Fibroblast of lung (primary cell): ENCODE results near the gene C22orf23. TPM values are rescaled to one million over a fixed set of nuclear protein-coding genes. Genes with fewer than 3 reads are reported as not detected.
"Not testable (repeated sequence)": the region's sequence is repeated elsewhere in the genome, so short reads cannot be mapped to it uniquely, and the experiment has no call there.

Source experiments
- DNase-seq, 2 donors: peaks; one replicate each; pipeline versions ENCODE4 v3.0.0 to v3.0.0-alpha.2; 2010; ENCODE audit warnings: low read depth in 2 of 2
- H2AFZ ChIP-seq: 2 replicates; pipeline ENCODE4 v1.5.1; 2012; ENCODE audit warnings: low read length, control low read depth, inconsistent platforms
- H3K27ac ChIP-seq: 2 replicates; pipeline ENCODE4 v1.5.1; 2011; ENCODE audit warnings: low read length, control low read depth; ENCODE audit not compliant: insufficient read depth
- H3K27me3 ChIP-seq: 2 replicates; pipeline ENCODE4 v1.5.1; 2011; ENCODE audit warnings: mild to moderate bottlenecking, low read length; ENCODE audit not compliant: control insufficient read depth, insufficient read depth
- H3K36me3 ChIP-seq: 2 replicates; pipeline ENCODE4 v1.5.1; 2011; ENCODE audit warnings: low read length; ENCODE audit not compliant: control insufficient read depth, insufficient read depth
- H3K4me1 ChIP-seq: 2 replicates; pipeline ENCODE4 v1.5.1; 2011; ENCODE audit warnings: low read length; ENCODE audit not compliant: control insufficient read depth, insufficient read depth; ENCODE audit errors: extremely low read depth
- H3K4me2 ChIP-seq: 2 replicates; pipeline ENCODE4 v1.5.1; 2011; ENCODE audit warnings: low read length, control low read depth; ENCODE audit not compliant: insufficient read depth; ENCODE audit errors: extremely low read depth
- H3K4me3 ChIP-seq, 4 experiments: fragments of 200-600 bp in 1 of 4; sonication (generic) in 1 of 4; replicated peaks in 1 of 4; 2 replicates each; pipeline ENCODE4 v1.5.1; 2011 to 2016; ENCODE audit warnings: low read length in 4 of 4, low read depth in 3 of 4, mild to moderate bottlenecking in 3 of 4, control low read depth in 2 of 4, inconsistent platforms in 1 of 4, mixed read lengths in 1 of 4; ENCODE audit not compliant: insufficient read depth in 1 of 4; ENCODE audit errors: control extremely low read depth in 1 of 4
- H3K79me2 ChIP-seq: 2 replicates; pipeline ENCODE4 v1.5.1; 2012; ENCODE audit warnings: mild to moderate bottlenecking, low read length, inconsistent platforms; ENCODE audit not compliant: control insufficient read depth, insufficient read depth
- H3K9ac ChIP-seq: 2 replicates; pipeline ENCODE4 v1.5.1; 2011; ENCODE audit warnings: mild to moderate bottlenecking, low read length, control low read depth; ENCODE audit not compliant: insufficient read depth
- H3K9me3 ChIP-seq: 2 replicates; pipeline ENCODE4 v1.5.1; 2012; ENCODE audit warnings: low read depth, low read length; ENCODE audit not compliant: control insufficient read depth, insufficient read depth
- H4K20me1 ChIP-seq: 2 replicates; pipeline ENCODE4 v1.5.1; 2011; ENCODE audit warnings: low read length; ENCODE audit not compliant: control insufficient read depth, insufficient read depth; ENCODE audit errors: extremely low read depth
- CTCF ChIP-seq, 2 donors: IDR thresholded peaks in 1 of 2; conservative IDR thresholded peaks in 1 of 2; 1 replicate in 1 of 2; 2 replicates in 1 of 2; pipeline ENCODE4 v1.5.1; 2011 to 2012; ENCODE audit warnings: low read length in 2 of 2, control low read depth in 1 of 2, inconsistent platforms in 1 of 2, low read depth in 1 of 2, mild to moderate bottlenecking in 1 of 2
- EZH2 ChIP-seq: IDR thresholded peaks from 2 replicates; pipeline ENCODE4 v1.5.1; 2012; ENCODE audit warnings: low read length, control low read depth, mild to moderate bottlenecking; ENCODE audit errors: missing control alignments
- polyA plus RNA-seq, 2 donors: library from polyadenylated mRNA; depleted of rRNA in 1 of 2; stranded (reverse) in 1 of 2; unstranded in 1 of 2; fragments of >200 nt; gene quantifications; 2 replicates each; pipeline ENCODE4 v1.2.1, GENCODE V29; 2011 to 2012; ENCODE audit warnings: missing spikeins in 1 of 2
- total RNA-seq: library from RNA; depleted of rRNA; stranded (reverse); fragments of >200 nt; gene quantifications from 2 replicates; pipeline ENCODE4 v1.2.1, GENCODE V29; 2014

C22orf23 gene
- total and polyA plus RNA-seq, 2 donors (not counting 1 experiment from before 2014, with no cell fraction given): 0.17 to 0.37 TPM

- H2AFZ ChIP-seq: no peak overlapping the region
- H3K9ac ChIP-seq: no peak overlapping the region
- H3K4me2 ChIP-seq: no peak overlapping the region
- H4K20me1 ChIP-seq: no peaks in the 10 kb centered on the region
- H3K9me3 ChIP-seq: no peaks in the 10 kb centered on the region
- DNase-seq: no peak
- no peak overlapping the region for H3K27ac ChIP-seq
- peaks cover 13% of the 10 kb centered on the region for H3K36me3 ChIP-seq
- H3K79me2 ChIP-seq: peaks cover 7% of the 10 kb centered on the region
- H3K4me1 ChIP-seq: no peaks in the 10 kb centered on the region
- no peak overlapping the region for H3K4me3 ChIP-seq
- H3K27me3 ChIP-seq: no peaks in the 10 kb centered on the region
- no peak for TF ChIP-seq EZH2
- TF ChIP-seq CTCF (conservative IDR thresholded peaks at IDR 0.05 in 1 of 2, IDR thresholded peaks at IDR 0.05 in 1 of 2; ENCODE audit: low read depth in 1 of 2, low read length in 2 of 2): no peak
Measured at GRCh38 chr22:37959231-37959825, 5.9 kb upstream of the C22orf23 start.

- H3K4me3 ChIP-seq: no peak overlapping the region
- H3K27me3 ChIP-seq: no peaks in the 10 kb centered on the region
- DNase-seq: no peak
- no peak overlapping the region for H2AFZ ChIP-seq
- no peaks in the 10 kb centered on the region for H4K20me1 ChIP-seq
- H3K9ac ChIP-seq: no peak overlapping the region
- TF ChIP-seq EZH2 (no peak), CTCF (conservative IDR thresholded peaks at IDR 0.05 in 1 of 2, IDR thresholded peaks at IDR 0.05 in 1 of 2; ENCODE audit: low read depth in 1 of 2, low read length in 2 of 2) (no peak)
- H3K4me2 ChIP-seq: no peak overlapping the region
- H3K79me2 ChIP-seq: peaks cover 15% of the 10 kb centered on the region
- H3K4me1 ChIP-seq: peaks cover 4% of the 10 kb centered on the region
- H3K27ac ChIP-seq: no peak overlapping the region
- no peaks in the 10 kb centered on the region for H3K9me3 ChIP-seq
- peaks cover 13% of the 10 kb centered on the region for H3K36me3 ChIP-seq
Measured at GRCh38 chr22:37957232-37957631, 3.8 kb upstream of the C22orf23 start.

- not testable (repeated sequence) for H3K4me2 ChIP-seq, H3K9me3 ChIP-seq, H3K4me3 ChIP-seq, H3K9ac ChIP-seq, H3K27ac ChIP-seq, H3K27me3 ChIP-seq, DNase-seq, H3K4me1 ChIP-seq, H4K20me1 ChIP-seq, H2AFZ ChIP-seq
- Histone ChIP-seq H3K79me2 (peaks cover 15% of the 10 kb centered on the region), H3K36me3 (peaks cover 11% of the 10 kb centered on the region)
Measured at GRCh38 chr22:37955825-37956397, 2.5 kb upstream of the C22orf23 start.
